Activated CD8-positive, alpha-beta memory T cell treated with anti-CD3 and anti-CD28 coated beads for 36 hours (primary cell): Measurements from ENCODE around the gene TOLLIP. TPM values are rescaled to one million over a fixed set of nuclear protein-coding genes. Genes with fewer than 3 reads are reported as not detected.

Source experiments
- CTCF ChIA-PET: fragments of 350-600 bp; sonication (Branson Sonifier 250); formaldehyde crosslinking; loops from one replicate; lab custom pipeline; 2021; ENCODE audit warnings: antibody characterized with exemption; lab: Charles Lee
- POLR2A ChIA-PET: fragments of 350-600 bp; sonication (Branson Sonifier 250); formaldehyde crosslinking; loops from one replicate; lab custom pipeline; 2021; ENCODE audit warnings: antibody characterized with exemption; lab: Charles Lee
- total RNA-seq, 2 experiments: library from RNA; stranded (reverse); gene quantifications; one replicate each; pipeline ENCODE4 v1.2.3, GENCODE V29; 2021

Gene TOLLIP
- total RNA-seq, 2 experiments from 2014 or later, result 37.1 to 40.7 TPM

DNA sequence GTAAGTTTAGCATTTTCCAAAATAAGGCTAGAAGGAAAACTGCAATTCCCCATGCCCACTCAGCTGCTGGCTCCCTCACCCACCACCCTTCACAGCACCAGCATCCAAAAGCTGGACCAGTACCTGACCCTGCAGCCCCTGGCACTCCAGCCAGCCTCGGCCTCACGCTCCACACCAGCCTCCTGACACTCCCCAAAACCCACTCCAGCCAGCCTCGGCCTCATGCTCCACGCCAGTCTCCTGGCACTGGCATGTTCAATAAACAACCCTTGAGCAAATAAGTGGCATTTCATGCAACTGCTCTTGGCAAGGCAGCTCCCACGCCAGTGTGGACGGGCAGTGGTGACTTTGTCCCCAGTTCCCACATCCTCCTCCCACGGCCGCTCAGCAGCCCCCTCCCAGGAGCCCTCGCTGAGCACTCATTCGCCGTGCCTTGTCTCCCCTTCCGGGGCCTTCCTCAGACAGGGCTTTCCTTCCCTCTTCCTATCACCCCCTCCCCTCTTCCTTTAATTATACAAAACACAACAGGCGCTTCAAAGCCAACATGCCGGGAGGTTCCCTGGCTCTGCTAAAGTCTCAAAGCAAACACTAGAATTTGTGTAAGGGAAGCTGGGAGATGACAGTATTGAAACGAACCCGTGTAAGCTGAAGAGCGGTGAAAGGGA is 6.8 kb downstream of the TOLLIP start:
- CTCF ChIA-PET, result no interaction called here
- POLR2A ChIA-PET, result no interaction called here

GRCh38 chr11:1302041-1302460 is 7.4 kb downstream of the TOLLIP start:
- ChIA-PET CTCF (no interaction called here), POLR2A (no interaction called here)

- POLR2A ChIA-PET, result no interaction called here
- CTCF ChIA-PET, result no interaction called here
Observed at GRCh38 chr11:1301220-1302000, 8.0 kb downstream of the TOLLIP start.

DNA sequence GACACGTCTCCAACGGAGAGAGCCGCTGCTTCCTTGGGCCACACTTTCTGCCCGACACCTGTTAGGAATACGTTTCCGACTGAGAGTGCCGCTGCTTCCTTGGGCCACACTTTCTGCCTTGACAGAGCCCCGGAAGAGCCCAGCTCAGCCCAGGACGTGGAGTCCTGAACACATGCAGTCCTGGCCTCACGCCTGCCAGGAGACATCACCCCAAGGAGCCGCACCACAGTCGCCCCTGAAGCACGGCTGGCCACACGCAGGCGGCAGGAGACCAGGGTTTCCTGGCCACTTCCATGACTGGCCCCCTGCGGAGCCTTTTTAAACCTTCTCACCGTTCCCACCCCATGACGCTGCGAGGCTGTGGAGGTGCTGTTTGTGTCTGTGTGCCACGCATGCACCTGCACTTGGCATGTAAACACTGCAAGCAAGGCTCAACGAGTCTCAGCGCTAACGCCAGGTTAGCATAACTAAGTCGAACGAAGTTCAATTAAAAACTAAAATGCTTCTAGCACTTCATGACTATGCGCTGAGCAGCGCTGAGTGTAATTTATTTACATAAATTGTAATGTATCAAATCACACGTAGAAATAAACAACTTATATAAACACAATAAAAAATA is 8.8 kb downstream of the TOLLIP start:
- CTCF ChIA-PET, result no interaction called here
- POLR2A ChIA-PET, result no interaction called here

DNA sequence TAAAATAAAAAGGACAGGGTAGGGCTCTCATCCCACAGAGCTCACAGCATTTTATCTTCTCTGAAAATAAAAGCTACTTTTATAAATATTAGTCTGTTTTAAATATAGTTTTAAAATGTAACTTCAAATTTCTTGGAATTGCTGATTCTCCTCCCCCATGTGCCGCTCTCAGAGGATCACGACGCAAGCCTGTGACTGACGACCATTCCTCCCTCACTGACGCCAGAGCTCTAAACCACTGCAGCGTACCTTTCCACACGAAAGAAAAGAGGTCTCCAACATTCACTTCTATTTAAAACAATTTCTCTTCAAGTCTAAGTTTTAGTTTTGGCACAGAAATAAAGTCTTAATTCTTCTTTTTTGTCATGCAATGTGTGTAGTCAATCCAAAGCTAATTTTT is 9.3 kb downstream of the TOLLIP start:
- CTCF ChIA-PET, result no interaction called here
- POLR2A ChIA-PET, result no interaction called here

GRCh38 chr11:1299621-1300020 is 9.8 kb downstream of the TOLLIP start:
- CTCF ChIA-PET, result no interaction called here
- POLR2A ChIA-PET, result no interaction called here

- POLR2A ChIA-PET, result no interaction called here
- CTCF ChIA-PET, result no interaction called here
Observed at GRCh38 chr11:1298695-1299492, 10.5 kb downstream of the TOLLIP start.

DNA sequence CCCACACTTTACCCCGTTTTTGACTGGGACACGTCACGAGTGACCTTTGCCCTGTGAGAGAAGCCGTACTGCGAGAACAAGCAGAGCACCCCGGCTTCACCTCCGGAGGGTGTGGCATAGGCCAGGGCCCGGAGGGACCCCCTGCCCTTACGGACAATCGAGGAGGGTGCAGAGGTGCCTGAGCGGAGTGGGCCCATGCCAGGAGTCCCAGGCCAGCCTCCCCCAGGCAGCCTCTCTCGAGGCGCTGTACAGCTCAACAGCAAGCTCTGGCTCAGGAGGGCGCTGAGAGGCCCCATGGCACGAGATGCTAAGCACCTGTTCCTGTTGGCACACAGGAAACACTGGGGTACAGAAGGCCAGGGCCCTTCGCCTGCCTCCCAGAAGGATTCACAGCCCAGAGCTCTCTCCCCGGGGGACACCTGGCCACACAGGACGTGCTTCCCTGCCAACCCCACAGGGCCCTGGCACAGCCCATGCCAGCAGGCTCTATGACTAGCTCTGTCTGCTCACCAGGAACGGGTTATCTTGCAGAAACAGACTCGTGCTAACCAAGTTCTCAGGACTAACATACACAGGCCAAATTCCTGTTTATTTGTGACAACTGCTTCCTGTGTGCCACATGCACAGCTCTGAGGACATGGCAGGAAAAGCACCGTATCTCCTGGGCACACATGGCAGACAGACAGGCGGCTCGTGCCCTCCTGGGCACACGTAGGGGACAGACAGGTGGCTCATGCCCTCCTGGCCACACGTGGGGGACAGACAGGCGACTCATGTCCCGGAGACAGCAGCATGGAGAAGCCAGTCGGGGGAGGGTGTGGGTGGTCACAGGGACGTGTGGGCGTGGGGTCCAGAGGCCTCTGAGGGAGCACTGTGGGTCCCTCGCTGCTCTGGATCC is 11.6 kb downstream of the TOLLIP start:
- POLR2A ChIA-PET, result no interaction called here
- CTCF ChIA-PET, result no interaction called here

DNA sequence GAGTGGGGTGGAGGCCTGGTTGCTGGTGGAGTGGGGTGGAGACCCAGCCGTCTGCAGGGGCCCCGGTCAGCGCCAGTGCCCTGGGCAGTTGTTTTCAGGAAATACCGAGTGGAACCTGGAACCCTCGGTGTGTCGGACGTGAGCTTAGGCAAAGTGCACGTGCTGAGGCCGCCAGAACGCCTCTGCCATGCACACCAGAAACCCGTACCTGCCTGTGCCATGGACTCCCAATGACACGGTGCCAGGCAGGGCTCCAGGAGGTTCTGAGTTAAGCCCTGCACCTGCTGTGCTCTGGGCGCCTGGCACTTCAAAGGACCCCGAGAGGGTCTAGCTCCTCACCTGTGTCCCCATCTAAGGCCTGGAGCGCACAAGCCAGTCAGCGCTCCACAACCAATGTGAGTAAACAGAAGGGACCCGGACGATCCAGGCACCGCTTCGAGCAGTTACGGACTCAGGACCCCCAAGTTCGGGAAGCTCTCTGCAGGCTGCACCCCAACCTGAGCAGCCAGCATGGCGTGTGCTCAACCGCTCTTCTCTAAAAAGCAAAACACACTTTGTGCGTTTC is 12.3 kb downstream of the TOLLIP start:
- ChIA-PET CTCF (no interaction called here), POLR2A (no interaction called here)

GRCh38 chr11:1296287-1296686 is 13.1 kb downstream of the TOLLIP start:
- ChIA-PET CTCF (no interaction called here), POLR2A (no interaction called here)

DNA sequence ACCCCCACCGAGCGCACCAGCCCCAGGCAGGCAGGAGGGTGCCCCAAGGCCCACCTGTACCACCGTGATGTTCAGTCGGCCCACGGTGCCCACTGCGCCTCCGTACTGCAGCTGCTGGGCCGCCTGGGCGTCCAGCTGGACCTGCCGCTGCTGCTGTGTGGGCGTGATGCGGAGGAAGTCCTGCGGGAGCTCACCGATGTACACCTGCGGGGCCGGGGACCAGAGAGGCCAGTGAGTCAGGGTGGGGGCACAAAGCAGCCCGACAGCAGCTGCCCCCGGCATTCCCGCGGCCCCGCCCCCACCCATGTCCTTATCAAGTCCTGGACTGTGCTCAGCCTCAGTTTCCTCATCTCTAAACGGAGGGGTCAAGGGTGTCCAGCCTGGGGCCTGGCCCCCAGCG is 13.8 kb downstream of the TOLLIP start:
- POLR2A ChIA-PET, result no interaction called here

GRCh38 chr11:1295086-1295485 is 14.3 kb downstream of the TOLLIP start:
- ChIA-PET POLR2A (no interaction called here), CTCF (no interaction called here)

More for the DNA sequence above, 13.8 kb downstream of the TOLLIP start:
- CTCF ChIA-PET, result no interaction called here

DNA sequence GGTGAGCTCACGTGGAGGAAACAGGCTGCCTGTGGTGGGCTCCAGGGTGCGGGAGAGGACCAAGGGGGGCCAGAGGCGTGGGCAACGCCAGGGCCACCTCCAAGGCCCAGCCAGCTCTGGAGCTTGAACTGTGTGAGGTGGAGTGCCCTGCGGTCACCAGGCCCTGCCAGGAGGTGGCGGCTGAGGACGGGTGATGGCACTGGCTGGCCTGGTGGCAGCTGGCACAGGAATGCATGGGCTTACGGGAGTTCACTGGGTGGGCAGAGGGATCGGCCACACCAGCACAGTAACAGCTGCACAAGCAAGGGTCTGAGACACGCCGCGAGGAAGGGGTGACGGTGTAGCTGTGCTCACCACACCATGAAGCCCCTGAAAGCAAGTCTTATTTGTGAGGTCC is 15.8 kb downstream of the TOLLIP start:
- CTCF ChIA-PET, result interaction anchor here (1.1 kb wide), 1 partner anchor 281 kb away, joined by 4 read pairs; no protein-coding TSS in a partner anchor
- POLR2A ChIA-PET, result no interaction called here

- CTCF ChIA-PET, result interaction anchor here (1.1 kb wide), 1 partner anchor 282 kb away, joined by 4 read pairs; no protein-coding TSS in a partner anchor
- POLR2A ChIA-PET, result no interaction called here
Observed at GRCh38 chr11:1292644-1293618, 16.5 kb downstream of the TOLLIP start.

DNA sequence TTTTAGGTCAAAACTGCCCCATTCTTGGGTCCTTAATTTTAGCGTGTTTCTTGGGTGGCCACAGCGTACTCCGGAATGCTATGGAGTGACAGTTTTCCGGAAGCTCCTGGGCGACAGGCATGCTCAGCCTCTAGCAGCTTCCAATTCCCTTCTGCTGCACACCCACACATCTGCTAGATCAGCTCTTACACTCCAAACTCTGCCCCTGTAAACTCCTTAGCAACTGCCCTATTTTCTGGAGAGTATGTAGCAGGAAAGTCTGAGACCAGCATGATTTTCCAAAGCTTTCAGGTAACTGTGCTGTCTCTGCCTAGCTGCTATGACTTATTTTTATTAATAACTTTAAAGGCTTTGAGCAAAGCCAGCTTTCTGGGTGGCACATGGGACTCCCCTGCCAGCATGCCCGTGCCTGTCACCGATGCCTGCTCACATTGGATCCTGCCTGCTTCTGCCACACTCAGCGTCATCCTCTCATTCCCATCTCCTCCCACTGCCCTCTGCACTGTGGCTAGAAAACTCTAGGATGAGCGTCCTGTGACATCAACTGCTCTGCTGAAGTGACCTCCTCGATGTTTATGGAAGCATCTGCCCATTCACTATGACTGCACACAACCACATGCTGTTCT is 17.3 kb downstream of the TOLLIP start:
- ChIA-PET CTCF (no interaction called here), POLR2A (no interaction called here)

DNA sequence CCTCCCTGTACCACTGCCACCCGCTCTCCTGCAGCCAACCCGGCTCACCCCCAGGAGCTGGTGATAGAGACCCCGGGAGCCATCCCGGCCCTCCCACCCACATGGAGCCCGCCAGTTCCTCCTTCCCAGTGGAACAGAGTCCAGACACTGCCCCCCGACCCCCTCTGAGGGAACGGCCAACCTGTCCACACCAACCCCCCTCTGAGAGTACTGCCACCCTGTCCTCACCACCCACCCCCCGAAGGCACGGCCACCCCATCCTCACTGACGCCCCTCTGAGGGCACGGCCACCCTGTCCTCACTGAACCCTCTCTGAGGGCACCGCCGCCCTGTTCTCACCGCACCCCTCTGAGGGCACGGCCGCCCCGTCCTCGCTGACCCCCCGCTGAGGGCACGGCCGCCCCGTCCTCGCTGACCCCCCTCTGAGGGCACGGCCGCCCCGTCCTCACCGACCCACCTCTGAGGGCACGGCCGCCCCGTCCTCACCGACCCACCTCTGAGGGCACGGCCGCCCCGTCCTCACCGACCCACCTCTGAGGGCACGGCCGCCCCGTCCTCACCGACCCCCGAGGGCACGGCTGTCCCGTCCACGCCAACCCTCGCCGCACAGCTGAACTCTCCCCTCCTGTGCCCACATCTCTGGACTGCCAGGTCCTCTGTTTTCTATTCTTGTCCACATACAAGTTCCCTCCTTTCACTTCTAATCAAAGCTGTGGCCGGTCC is 18.0 kb downstream of the TOLLIP start:
- ChIA-PET POLR2A (no interaction called here), CTCF (no interaction called here)
